IMR-90 (cell line): ENCODE results near the gene ZNF705A. TPM values are rescaled to one million over a fixed set of nuclear protein-coding genes. Genes with fewer than 3 reads are reported as not detected.
"Not testable (repeated sequence)": the region's sequence is repeated elsewhere in the genome, so short reads cannot be mapped to it uniquely, and the experiment has no call there.

ENCODE experiments used
- ATAC-seq: fragments of 200-7000 bp; cut with Tn5 transposase; 2 replicates; pipeline ENCODE4 v1.9.1; 2020; ENCODE audit warnings: low read depth, mild to moderate bottlenecking, moderate library complexity
- BruUV-seq: library from RNA; stranded (reverse); fragments of 400-500 nt; replicated peaks from 2 replicates; lab custom pipeline; 2021; lab: Mats Ljungman, UMichigan
- CTCF ChIA-PET: fragments of 300-600 bp; formaldehyde crosslinking; extraction: SDS; loops from one replicate; lab custom pipeline; 2021; ENCODE audit warnings: antibody characterized with exemption; lab: Yijun Ruan, JAX
- POLR2A ChIA-PET: fragments of 300-600 bp; sonication (Branson Sonifier 250); formaldehyde crosslinking; loops from one replicate; lab custom pipeline; 2022; ENCODE audit warnings: antibody characterized with exemption; ENCODE audit not compliant: unreplicated experiment; lab: Charles Lee
- DNase-seq: peaks from one replicate; pipeline ENCODE4 v3.0.0; 2013
- H2AFZ ChIP-seq: replicated peaks from 2 replicates; pipeline ENCODE3; 2013; ENCODE audit warnings: low read length, mild to moderate bottlenecking; ENCODE audit not compliant: poor library complexity
- H2AK5ac ChIP-seq: 2 replicates; pipeline ENCODE4 v1.6.1; 2013; ENCODE audit warnings: low read depth, low read length, inconsistent platforms
- H2AK9ac ChIP-seq: replicated peaks from 2 replicates; pipeline ENCODE3; 2013; ENCODE audit warnings: mild to moderate bottlenecking, low read depth, low read length, moderate library complexity; ENCODE audit not compliant: poor library complexity
- H2BK120ac ChIP-seq: 2 replicates; pipeline ENCODE4 v1.6.1; 2013; ENCODE audit warnings: low read depth, low read length, inconsistent platforms
- H2BK15ac ChIP-seq: 3 replicates; pipeline ENCODE4 v1.6.1; 2013; ENCODE audit warnings: low read depth, low read length, inconsistent platforms
- H2BK20ac ChIP-seq: 2 replicates; pipeline ENCODE4 v1.6.1; 2013; ENCODE audit warnings: low read depth, mild to moderate bottlenecking, inconsistent platforms, low read length, moderate library complexity
- H2BK5ac ChIP-seq: 2 replicates; pipeline ENCODE4 v1.6.1; 2013; ENCODE audit warnings: mild to moderate bottlenecking, low read depth, low read length, inconsistent platforms; ENCODE audit not compliant: poor library complexity, severe bottlenecking
- H3K14ac ChIP-seq: replicated peaks from 2 replicates; pipeline ENCODE4 v1.6.1; 2013; ENCODE audit warnings: low read depth, low read length, inconsistent platforms
- H3K18ac ChIP-seq: 2 replicates; pipeline ENCODE4 v1.6.1; 2013; ENCODE audit warnings: low read depth, low read length, control low read depth
- H3K23ac ChIP-seq: 2 replicates; pipeline ENCODE4 v1.6.1; 2013; ENCODE audit warnings: low read depth, low read length, inconsistent platforms
- H3K27ac ChIP-seq: 2 replicates; pipeline ENCODE4 v1.5.1; 2013; ENCODE audit warnings: mild to moderate bottlenecking, control low read depth, low read length; ENCODE audit not compliant: insufficient read depth
- H3K27me3 ChIP-seq: 2 replicates; pipeline ENCODE4 v1.6.1; 2013; ENCODE audit warnings: low read length; ENCODE audit not compliant: control insufficient read depth, insufficient read depth
- H3K36me3 ChIP-seq: 2 replicates; pipeline ENCODE4 v1.6.1; 2013; ENCODE audit warnings: low read length, mixed read lengths; ENCODE audit not compliant: control insufficient read depth, insufficient read depth
- H3K4ac ChIP-seq: 2 replicates; pipeline ENCODE4 v1.6.1; 2013; ENCODE audit warnings: low read depth, low read length, inconsistent platforms
- H3K4me1 ChIP-seq: 2 replicates; pipeline ENCODE4 v1.6.1; 2013; ENCODE audit warnings: low read length, mixed read lengths; ENCODE audit not compliant: control insufficient read depth, insufficient read depth
- H3K4me2 ChIP-seq: 2 replicates; pipeline ENCODE4 v1.6.1; 2013; ENCODE audit warnings: low read depth, mild to moderate bottlenecking, control low read depth, low read length, moderate library complexity
- H3K4me3 ChIP-seq: 2 replicates; pipeline ENCODE4 v1.5.1; 2013; ENCODE audit warnings: low read depth, mild to moderate bottlenecking, control low read depth, low read length, moderate library complexity; ENCODE audit not compliant: insufficient read depth
- H3K56ac ChIP-seq: 2 replicates; pipeline ENCODE4 v1.6.1; 2013; ENCODE audit warnings: low read length, inconsistent platforms; ENCODE audit not compliant: insufficient read depth; ENCODE audit errors: extremely low read depth
- H3K79me1 ChIP-seq, 2 experiments: 2 replicates each; pipeline ENCODE4 v1.6.1; 2013; ENCODE audit warnings: low read length in 2 of 2, inconsistent platforms in 1 of 2, low read depth in 1 of 2
- H3K9ac ChIP-seq: 2 replicates; pipeline ENCODE4 v1.6.1; 2013; ENCODE audit warnings: low read depth, low read length, control low read depth
- H3K9me1 ChIP-seq: 2 replicates; pipeline ENCODE4 v1.6.1; 2013; ENCODE audit warnings: low read length, inconsistent platforms; ENCODE audit not compliant: insufficient read depth
- H3K9me3 ChIP-seq: 2 replicates; pipeline ENCODE4 v1.6.1; 2013; ENCODE audit warnings: low read length; ENCODE audit not compliant: control insufficient read depth, insufficient read depth
- H4K20me1 ChIP-seq: 2 replicates; pipeline ENCODE4 v1.6.1; 2013; ENCODE audit warnings: low read length, inconsistent platforms; ENCODE audit not compliant: insufficient read depth
- H4K5ac ChIP-seq: 2 replicates; pipeline ENCODE4 v1.6.1; 2013; ENCODE audit warnings: mild to moderate bottlenecking, low read depth, low read length, control low read depth
- H4K8ac ChIP-seq, 2 experiments: 2 replicates each; pipeline ENCODE4 v1.6.1; 2013; ENCODE audit warnings: low read depth in 2 of 2, low read length in 2 of 2, control low read depth in 1 of 2, inconsistent platforms in 1 of 2
- H4K91ac ChIP-seq: 2 replicates; pipeline ENCODE4 v1.6.1; 2013; ENCODE audit warnings: low read depth, low read length, inconsistent platforms; ENCODE audit not compliant: insufficient read depth
- CEBPB ChIP-seq: IDR thresholded peaks from 2 replicates; pipeline ENCODE4 v1.6.1; 2012; ENCODE audit warnings: low read depth, low read length, improper control_type of control experiment
- CHD1 ChIP-seq: IDR thresholded peaks from 2 replicates; pipeline ENCODE4 v1.6.1; 2012; ENCODE audit warnings: low read depth, low read length, improper control_type of control experiment
- WGBS, 2 experiments: methylation state at CpG; one replicate each; pipeline versions ENCODE4 v1.1.5 to v1.1.7; 2013; ENCODE audit warnings: missing lambda C conversion rate in 2 of 2; ENCODE audit not compliant: insufficient read length in 1 of 2; ENCODE audit errors: extremely low coverage in 2 of 2; 5-methylcytosine and 5-hydroxymethylcytosine counted together
- dilution Hi-C: fragments of 300-500 bp; cut with HindIII; formaldehyde crosslinking; loops from one replicate; pipeline ENCODE4 v1.14.3; 2018; ENCODE audit warnings: low sequenced_read_pairs; ENCODE audit not compliant: unreplicated experiment
- in situ Hi-C: fragments of 300-500 bp; cut with MboI; formaldehyde crosslinking; loops from 3 replicates; pipeline ENCODE4 v1.14.3; 2019; ENCODE audit warnings: low sequenced_read_pairs, inconsistent platforms, mixed read lengths
- intact Hi-C: fragments of 100-400 bp; cut with micrococcal nuclease; formaldehyde crosslinking; loops from 2 replicates; pipeline ENCODE4 v1.10.0; 2022
- polyA plus RNA-seq, 3 experiments: library from polyadenylated mRNA; depleted of rRNA; stranded (reverse); fragments of >200 nt; gene quantifications; 2 replicates each; pipeline ENCODE4 v1.2.3, GENCODE V29; 2012; ENCODE audit warnings: low replicate concordance in 1 of 3
- total RNA-seq: library from RNA; depleted of rRNA; stranded (reverse); fragments of >200 nt; gene quantifications from 2 replicates; pipeline ENCODE4 v1.2.3, GENCODE V29; 2012
- TF ChIP-seq, protein P1 (sequence below): fragments of 150-350 bp; IDR thresholded peaks from 2 replicates; pipeline ENCODE4 v1.6.1; 2016; ENCODE audit warnings: low read depth, mild to moderate bottlenecking, low read length, moderate library complexity, borderline replicate concordance

The ZNF705A gene
- total and polyA plus RNA-seq, 2 of the 4 experiments (the other 2 are of a cell fraction): not detected

DNA sequence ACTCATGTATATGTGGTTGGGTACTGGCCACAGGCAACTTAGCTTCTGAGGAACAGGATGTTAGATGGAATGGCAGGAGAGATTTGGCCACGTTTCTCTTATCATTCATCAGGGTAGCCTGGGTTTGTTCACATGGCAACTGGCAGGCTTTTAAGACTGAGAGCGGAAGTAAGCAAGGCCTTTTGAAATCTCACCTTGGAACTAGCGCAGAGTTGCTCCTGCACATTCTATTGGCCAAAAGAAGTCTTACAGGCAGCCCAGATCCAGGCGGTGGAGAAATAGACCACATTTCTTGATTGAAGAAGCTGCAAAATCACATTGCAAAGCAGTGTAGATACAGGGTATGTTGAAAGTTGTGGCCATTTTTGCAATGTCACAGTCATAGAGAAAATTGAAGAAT lies 29.7 kb upstream of the ZNF705A start:
- Histone ChIP-seq H3K23ac (no peak overlapping the region), H3K18ac (no peak overlapping the region), H3K9me1 (no peaks in the 10 kb centered on the region), H3K4me3 (no peak overlapping the region), H4K20me1 (no peaks in the 10 kb centered on the region), H2BK5ac (no peak overlapping the region), H3K56ac (no peak overlapping the region), H3K27ac (no peak overlapping the region), H2AK5ac (no peak overlapping the region), H4K8ac (no peak overlapping the region), H3K14ac (no peak overlapping the region), H3K27me3 (no peaks in the 10 kb centered on the region), H2BK120ac (no peak overlapping the region), H4K5ac (no peak overlapping the region), H3K4me2 (no peak overlapping the region), H2BK15ac (no peak overlapping the region), H2AK9ac (no peak overlapping the region), H3K9me3 (no peaks in the 10 kb centered on the region), H3K9ac (no peak overlapping the region), H4K91ac (no peak overlapping the region), H3K4me1 (no peaks in the 10 kb centered on the region), H2BK20ac (no peak overlapping the region), H3K4ac (no peak overlapping the region), H3K36me3 (no peaks in the 10 kb centered on the region), H2AFZ (no peak overlapping the region), H3K79me1 (no peaks in the 10 kb centered on the region)
- WGBS, 2 experiments: 93% methylated on average over 4 of the region's 4 CpGs; no CpG with 5 or more reads in 1 of the 2 experiments
- CTCF ChIA-PET: no interaction called here
- in situ Hi-C loops: no loop called here
- TF ChIP-seq CEBPB: no peak
- no peak for TF ChIP-seq CHD1
- TF ChIP-seq, protein P1, sequence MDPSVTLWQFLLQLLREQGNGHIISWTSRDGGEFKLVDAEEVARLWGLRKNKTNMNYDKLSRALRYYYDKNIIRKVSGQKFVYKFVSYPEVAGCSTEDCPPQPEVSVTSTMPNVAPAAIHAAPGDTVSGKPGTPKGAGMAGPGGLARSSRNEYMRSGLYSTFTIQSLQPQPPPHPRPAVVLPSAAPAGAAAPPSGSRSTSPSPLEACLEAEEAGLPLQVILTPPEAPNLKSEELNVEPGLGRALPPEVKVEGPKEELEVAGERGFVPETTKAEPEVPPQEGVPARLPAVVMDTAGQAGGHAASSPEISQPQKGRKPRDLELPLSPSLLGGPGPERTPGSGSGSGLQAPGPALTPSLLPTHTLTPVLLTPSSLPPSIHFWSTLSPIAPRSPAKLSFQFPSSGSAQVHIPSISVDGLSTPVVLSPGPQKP: no peak
- DNase-seq (no peak), ATAC-seq (no peak)
- POLR2A ChIA-PET: no interaction called here
- intact Hi-C loops: no loop called here
- no TSS peak for BruUV-seq
- dilution Hi-C loops: no loop called here

- 97% methylated on average over 10 of the region's 18 CpGs; no CpG with 5 or more reads in 1 of the 2 experiments for WGBS, 2 experiments
- H2BK15ac ChIP-seq, H4K5ac ChIP-seq, H3K9me3 ChIP-seq, H2AK9ac ChIP-seq, H3K4ac ChIP-seq, DNase-seq, H3K9ac ChIP-seq, H4K20me1 ChIP-seq, H4K91ac ChIP-seq, H3K27me3 ChIP-seq, CTCF ChIA-PET, H3K18ac ChIP-seq, H2BK5ac ChIP-seq, H3K4me2 ChIP-seq, H3K79me1 ChIP-seq, H2BK120ac ChIP-seq, BruUV-seq, H3K9me1 ChIP-seq, H3K27ac ChIP-seq, POLR2A ChIA-PET, ATAC-seq, H3K14ac ChIP-seq, H3K4me1 ChIP-seq, H3K56ac ChIP-seq, H3K23ac ChIP-seq, intact Hi-C loops, H2BK20ac ChIP-seq, H4K8ac ChIP-seq, in situ Hi-C loops, H3K36me3 ChIP-seq, H2AK5ac ChIP-seq, H2AFZ ChIP-seq, dilution Hi-C loops, H3K4me3 ChIP-seq: not testable (repeated sequence)
Observed at GRCh38 chr12:8133636-8134397, 23.0 kb upstream of the ZNF705A start.
